Muscle layer of colon (tissue), 2 donors: Measurements from ENCODE around the gene FBXO24.

Source experiments
- H3K27ac ChIP-seq: one replicate; pipeline ENCODE4 v1.7.0; 2013; ENCODE audit warnings: low read depth, mild to moderate bottlenecking, low read length, moderate library complexity
- H3K27me3 ChIP-seq, 2 donors: one replicate each; pipeline ENCODE4 v1.7.0; 2013; ENCODE audit warnings: low read length in 2 of 2, mild to moderate bottlenecking in 2 of 2; ENCODE audit not compliant: insufficient read depth in 2 of 2, control insufficient read depth in 1 of 2
- H3K36me3 ChIP-seq: one replicate; pipeline ENCODE4 v1.7.0; 2013; ENCODE audit warnings: mild to moderate bottlenecking, low read length; ENCODE audit not compliant: insufficient read depth
- H3K4me1 ChIP-seq: one replicate; pipeline ENCODE4 v1.7.0; 2013; ENCODE audit warnings: mild to moderate bottlenecking, low read length; ENCODE audit not compliant: insufficient read depth
- H3K4me3 ChIP-seq, 2 donors: one replicate each; pipeline ENCODE4 v1.7.0; 2013; ENCODE audit warnings: low read length in 2 of 2, low read depth in 1 of 2, mild to moderate bottlenecking in 1 of 2, moderate library complexity in 1 of 2
- H3K9ac ChIP-seq: one replicate; pipeline ENCODE4 v1.7.0; 2013; ENCODE audit warnings: low read length
- H3K9me3 ChIP-seq: one replicate; pipeline ENCODE4 v1.7.0; 2013; ENCODE audit warnings: mild to moderate bottlenecking, low read length
- donor health status: abdominal sarcoma.
- donor health status: Adenocarcinoma of cecum.

Gene FBXO24

DNA sequence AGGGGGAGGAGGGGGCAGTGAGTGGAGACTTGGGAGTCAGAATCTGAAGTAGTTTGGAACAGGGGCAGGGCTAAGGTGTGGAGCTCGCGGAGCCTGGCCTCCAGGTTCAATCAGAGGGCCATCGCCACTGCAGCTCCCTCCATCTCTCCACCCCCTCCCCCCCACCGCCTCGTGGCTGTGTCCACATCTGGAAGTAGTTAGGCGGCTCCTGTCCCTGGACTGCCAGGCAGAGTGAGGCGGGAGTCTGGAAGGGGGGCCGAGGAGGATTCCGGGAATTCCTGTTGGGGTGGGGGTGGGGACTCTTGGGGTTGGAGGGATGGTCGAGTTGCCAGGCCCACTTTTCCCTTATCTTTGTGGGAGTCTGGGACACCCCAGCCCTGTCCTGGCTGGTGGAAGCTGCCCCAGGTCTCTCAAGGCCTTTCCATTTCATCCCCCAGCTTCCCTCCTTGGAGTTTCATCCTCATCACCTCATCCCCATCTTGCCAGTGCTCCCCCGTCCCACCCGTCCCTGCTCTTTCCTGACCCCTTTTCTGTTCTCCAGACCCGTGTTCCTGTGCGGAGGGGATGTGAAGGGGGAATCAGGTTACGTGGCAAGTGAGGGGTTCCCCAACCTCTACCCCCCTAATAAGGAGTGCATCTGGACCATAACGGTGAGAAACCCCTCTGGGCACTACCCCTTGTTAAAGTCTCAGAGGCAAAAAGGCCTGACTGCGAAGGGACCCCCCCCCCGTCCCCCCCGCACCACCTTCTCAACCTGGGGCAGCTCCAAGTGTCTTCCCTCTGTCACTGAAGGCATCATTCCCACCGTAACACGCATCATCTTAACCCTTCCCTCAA lies 17.0 kb downstream of the FBXO24 start:
- Histone ChIP-seq H3K27ac (peak overlapping the region; percentile 80), H3K27me3 (no peaks in the 10 kb centered on the region), H3K9me3 (no peaks in the 10 kb centered on the region)

DNA sequence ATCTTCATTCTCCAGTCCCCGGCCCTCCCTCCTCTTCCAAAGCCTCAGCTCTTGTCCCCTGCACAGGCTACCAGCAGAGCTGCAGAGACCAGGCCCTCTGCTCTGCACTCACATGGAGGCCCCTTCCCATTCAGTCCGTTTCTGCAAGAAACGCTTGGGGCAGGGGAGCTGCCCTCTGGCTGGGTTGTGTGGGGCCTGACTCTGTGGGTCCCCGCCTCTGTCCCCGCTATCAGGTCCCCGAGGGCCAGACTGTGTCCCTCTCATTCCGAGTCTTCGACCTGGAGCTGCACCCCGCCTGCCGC lies 17.5 kb downstream of the FBXO24 start:
- no peak overlapping the region for H3K9ac ChIP-seq
- H3K36me3 ChIP-seq: no peaks in the 10 kb centered on the region
- no peaks in the 10 kb centered on the region for H3K9me3 ChIP-seq
- peaks cover 10% of the 10 kb centered on the region for H3K4me1 ChIP-seq
- peak overlapping the region; percentile 80 for H3K27ac ChIP-seq
- no peaks in the 10 kb centered on the region for H3K27me3 ChIP-seq
- peak overlapping the region; percentile 26 to 55 for H3K4me3 ChIP-seq

More for the DNA sequence above, 17.0 kb downstream of the FBXO24 start:
- peak overlapping the region; percentile 7 to 55 for H3K4me3 ChIP-seq
- H3K4me1 ChIP-seq: peaks cover 10% of the 10 kb centered on the region
- no peaks in the 10 kb centered on the region for H3K36me3 ChIP-seq
- no peak overlapping the region for H3K9ac ChIP-seq

DNA sequence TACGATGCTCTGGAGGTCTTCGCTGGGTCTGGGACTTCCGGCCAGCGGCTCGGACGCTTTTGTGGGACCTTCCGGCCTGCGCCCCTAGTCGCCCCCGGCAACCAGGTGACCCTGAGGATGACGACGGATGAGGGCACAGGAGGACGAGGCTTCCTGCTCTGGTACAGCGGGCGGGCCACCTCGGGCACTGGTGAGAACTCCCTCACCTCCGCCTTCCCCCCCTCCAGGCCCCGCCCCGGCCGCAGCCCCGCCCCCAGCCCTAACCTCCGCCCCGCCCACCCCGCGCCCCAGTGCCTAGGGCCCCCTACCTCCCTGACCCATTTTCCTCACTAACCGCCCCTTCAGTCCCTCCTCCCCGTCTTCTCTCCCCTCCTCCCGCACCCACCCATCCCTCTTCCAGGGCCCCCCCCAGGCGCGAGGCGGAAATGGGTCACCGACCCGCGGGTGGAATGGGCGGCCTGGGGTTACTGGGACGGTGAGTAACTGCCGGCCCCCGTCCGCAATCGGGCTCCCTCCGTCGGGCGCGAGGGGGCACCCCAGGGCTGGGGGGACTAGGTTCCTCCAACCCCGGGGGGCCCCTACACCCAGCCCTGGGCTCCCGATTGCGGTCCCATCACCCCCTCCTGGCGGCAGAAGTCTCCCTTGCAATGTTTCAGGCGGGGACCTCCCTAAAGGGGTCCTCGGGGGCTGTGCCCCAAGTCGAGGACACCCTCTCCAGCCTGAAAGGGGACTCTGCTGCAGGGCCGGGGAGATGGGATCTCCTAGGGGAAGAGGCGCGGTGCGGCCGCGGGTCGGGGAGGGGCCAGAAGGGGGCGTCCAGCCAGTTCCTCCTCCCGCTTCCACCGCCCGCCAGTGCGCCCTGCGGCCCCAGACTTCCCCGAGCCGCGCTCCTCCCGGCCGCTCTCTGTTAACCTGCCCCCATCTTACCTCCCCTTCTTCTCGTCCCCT lies 18.2 kb downstream of the FBXO24 start:
- no peak overlapping the region for H3K9ac ChIP-seq
- peak overlapping the region; percentile 52 to 64 for H3K4me3 ChIP-seq
- H3K4me1 ChIP-seq: peaks cover 10% of the 10 kb centered on the region
- no peaks in the 10 kb centered on the region for H3K36me3 ChIP-seq
- H3K9me3 ChIP-seq: no peaks in the 10 kb centered on the region
- no peaks in the 10 kb centered on the region for H3K27me3 ChIP-seq
- H3K27ac ChIP-seq: peak overlapping the region; percentile 80

DNA sequence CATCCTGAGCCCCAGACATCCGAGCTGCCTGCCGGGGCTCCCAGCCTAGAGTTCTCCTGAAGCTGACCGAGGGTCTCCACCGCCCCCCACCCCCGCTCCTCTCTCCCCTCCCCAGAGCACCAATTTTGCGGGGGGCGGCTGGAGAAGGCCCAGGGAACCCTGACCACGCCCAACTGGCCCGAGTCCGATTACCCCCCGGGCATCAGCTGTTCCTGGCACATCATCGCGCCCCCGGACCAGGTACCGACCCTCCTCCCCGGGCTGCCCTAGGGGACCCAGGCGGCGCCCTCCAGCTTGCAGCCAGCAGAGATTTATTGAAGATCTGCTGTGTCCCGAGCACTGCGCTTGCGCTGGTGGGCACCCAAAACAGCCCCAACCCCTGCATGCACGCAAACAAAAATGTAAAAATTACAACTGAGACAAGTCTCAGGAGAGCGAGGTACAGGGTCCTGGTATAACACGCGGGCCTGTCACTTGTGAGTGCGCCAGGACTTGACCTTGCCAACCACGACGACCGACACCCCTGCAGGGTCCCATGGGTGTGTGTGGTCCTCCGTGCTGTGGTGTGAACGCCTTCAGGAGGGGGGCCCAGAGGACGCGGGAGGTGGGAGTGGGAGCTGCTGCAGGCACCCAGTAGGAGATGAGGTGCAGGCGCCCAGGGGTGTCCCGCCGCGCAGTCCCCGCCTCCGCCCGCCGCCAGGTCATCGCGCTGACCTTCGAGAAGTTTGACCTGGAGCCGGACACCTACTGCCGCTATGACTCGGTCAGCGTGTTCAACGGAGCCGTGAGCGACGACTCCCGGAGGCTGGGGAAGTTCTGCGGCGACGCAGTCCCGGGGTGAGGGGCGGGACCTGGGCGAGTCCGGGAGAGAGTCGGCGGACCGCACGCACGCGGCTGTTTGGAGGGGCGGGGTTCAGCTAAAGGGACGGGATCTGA lies 19.1 kb downstream of the FBXO24 start:
- Histone ChIP-seq H3K9ac (no peak overlapping the region), H3K27me3 (no peaks in the 10 kb centered on the region), H3K27ac (peak overlapping the region; percentile 60), H3K4me1 (peaks cover 10% of the 10 kb centered on the region), H3K4me3 (peak overlapping the region; percentile 52 to 64), H3K9me3 (no peaks in the 10 kb centered on the region), H3K36me3 (no peaks in the 10 kb centered on the region)

DNA sequence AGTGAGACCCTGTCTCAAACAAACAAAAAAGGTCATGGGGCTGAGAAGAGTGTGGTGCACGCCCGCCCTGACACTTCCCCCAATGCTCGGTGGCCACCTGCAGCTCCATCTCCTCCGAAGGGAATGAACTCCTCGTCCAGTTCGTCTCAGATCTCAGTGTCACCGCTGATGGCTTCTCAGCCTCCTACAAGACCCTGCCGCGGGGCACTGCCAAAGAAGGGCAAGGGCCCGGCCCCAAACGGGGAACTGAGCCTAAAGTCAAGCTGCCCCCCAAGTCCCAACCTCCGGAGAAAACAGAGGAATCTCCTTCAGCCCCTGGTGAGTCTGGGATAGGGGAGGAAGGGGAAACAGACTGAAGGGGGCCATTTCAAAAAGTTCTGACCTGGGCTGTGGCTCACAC lies 20.2 kb downstream of the FBXO24 start:
- Histone ChIP-seq H3K4me1 (peaks cover 10% of the 10 kb centered on the region), H3K27me3 (no peaks in the 10 kb centered on the region), H3K4me3 (no peak overlapping the region), H3K36me3 (no peaks in the 10 kb centered on the region), H3K9ac (no peak overlapping the region), H3K9me3 (no peaks in the 10 kb centered on the region), H3K27ac (no peak overlapping the region)

DNA sequence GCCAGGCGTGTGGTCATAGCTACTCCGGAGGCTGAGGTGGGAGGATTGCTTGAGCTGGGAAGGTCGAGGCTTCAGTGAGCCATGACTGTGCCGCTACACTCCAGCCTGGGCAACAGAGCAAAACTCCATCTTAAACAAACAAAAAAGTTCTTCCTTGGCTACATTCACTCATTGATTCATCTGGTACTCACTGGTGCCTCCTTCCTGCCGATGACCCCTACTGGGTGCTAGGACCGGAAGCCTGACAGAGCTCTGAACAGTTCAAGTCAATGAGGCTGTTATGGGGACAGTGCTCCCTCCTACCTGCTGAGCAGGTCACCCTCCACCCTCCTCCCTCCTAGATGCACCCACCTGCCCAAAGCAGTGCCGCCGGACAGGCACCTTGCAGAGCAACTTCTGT lies 21.0 kb downstream of the FBXO24 start:
- Histone ChIP-seq H3K27me3 (no peaks in the 10 kb centered on the region), H3K9me3 (no peaks in the 10 kb centered on the region), H3K4me1 (peaks cover 10% of the 10 kb centered on the region), H3K36me3 (no peaks in the 10 kb centered on the region), H3K27ac (no peak overlapping the region), H3K4me3 (no peak overlapping the region), H3K9ac (no peak overlapping the region)

DNA sequence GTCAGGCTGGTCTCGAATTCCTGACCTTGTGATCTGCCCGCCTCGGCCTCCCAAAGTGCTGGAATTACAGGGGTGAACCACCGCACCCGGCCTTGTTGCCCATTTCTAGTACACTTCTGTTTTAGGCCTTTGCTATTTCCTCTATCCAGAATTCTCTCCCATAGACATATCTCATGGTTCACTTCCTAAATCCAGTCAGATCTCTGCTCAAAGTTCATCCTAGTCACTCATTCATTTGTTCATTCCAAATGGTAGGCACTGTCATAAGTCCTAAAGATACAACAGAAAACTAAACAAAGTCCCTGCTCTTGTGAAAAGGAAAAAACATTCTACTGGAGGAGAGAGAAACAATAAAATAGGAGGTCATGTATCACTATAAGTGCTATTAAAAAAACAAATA lies 23.8 kb downstream of the FBXO24 start:
- no peak overlapping the region for H3K9ac ChIP-seq
- peaks cover 14% of the 10 kb centered on the region for H3K4me1 ChIP-seq
- H3K27ac ChIP-seq: no peak overlapping the region
- H3K36me3 ChIP-seq: no peaks in the 10 kb centered on the region
- no peaks in the 10 kb centered on the region for H3K27me3 ChIP-seq
- no peak overlapping the region for H3K4me3 ChIP-seq
- no peaks in the 10 kb centered on the region for H3K9me3 ChIP-seq

DNA sequence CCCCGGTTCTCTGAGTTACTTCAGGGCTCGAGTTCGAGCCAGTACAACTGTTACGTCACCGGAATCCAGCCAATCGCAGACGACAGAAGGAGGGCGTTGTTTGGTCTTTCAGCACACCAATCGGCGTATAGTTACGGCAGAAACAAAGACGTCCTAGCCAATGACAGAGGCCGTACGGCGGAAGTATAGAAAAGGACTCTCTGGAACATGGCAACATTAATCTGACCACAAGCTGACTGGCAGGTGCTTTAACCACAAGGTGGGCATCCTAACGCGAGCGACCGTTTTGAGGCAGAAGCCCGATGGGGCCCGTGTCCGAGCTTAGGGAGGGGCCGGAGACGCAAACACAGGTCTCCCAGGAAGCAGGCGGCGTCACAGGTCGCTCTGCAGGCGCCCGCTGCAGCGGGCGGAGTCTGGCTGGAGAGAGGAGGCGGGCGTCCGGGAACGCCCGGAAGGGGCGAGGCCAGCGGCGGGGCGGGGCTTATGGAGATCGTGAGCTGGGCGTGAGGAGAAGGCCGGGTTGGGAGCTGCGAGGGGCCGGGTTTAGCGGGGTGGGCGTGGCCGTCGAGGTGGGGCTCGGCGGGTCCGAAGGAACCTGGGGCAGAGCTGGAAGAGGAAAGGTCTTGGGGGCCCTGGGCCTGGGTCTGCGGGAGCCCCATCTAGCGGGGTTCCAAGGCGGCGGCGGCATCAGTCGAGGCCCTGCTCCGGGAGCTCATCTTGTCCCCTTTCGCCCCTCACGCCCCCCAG lies 26.0 kb downstream of the FBXO24 start, which contains the start of gene MOSPD3:
Gene MOSPD3 (plus strand): TSS at position 558 of the 747 bp plus-strand sequence. CDS start 252 bp downstream, outside the sequence.
- H3K27me3 ChIP-seq: no peaks in the 10 kb centered on the region
- peak within 1 kb of the TSS; percentile 74 to 77 for H3K4me3 ChIP-seq
- H3K9ac ChIP-seq: peak within 1 kb of the TSS; percentile 74
- H3K4me1 ChIP-seq: peaks cover 10% of the 10 kb centered on the region
- peak within 1 kb of the TSS; percentile 99 for H3K27ac ChIP-seq
- H3K9me3 ChIP-seq: no peaks in the 10 kb centered on the region
- peaks cover 5% of the 10 kb centered on the region for H3K36me3 ChIP-seq

DNA sequence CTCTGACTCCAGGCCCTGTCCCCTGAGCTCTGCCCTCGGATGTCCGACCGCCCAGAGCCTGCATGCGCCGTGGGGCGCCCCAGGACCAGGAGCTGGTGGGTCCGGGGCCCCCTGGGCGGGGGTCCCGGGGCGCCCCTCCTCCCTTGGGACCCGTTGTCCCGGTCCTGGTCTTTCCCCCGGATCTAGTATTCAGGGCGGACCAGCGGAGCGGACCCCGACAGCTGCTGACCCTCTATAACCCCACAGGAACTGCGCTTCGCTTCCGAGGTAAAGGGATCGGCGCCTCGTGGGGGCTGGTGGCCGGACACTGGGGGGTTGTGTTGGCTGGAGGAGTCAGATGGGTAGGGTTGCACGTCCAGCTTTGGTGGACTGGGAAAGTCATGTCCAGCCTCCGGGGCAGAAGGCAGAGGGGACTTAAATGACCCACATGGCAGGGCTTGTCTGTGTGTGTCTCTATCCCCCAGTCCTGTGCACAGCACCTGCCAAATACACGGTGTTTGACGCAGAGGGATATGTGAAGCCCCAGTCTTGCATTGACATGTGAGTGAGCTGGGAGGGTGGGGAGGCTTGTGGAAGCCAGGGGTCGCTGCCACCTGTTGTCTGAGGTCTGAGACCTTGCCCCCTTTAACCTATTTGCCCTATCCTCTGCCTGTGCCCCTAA lies 26.7 kb downstream of the FBXO24 start:
- H3K9ac ChIP-seq: peak overlapping the region; percentile 74
- H3K4me1 ChIP-seq: peaks cover 10% of the 10 kb centered on the region
- H3K27me3 ChIP-seq: no peaks in the 10 kb centered on the region
- no peaks in the 10 kb centered on the region for H3K9me3 ChIP-seq
- H3K27ac ChIP-seq: peak overlapping the region; percentile 99
- H3K36me3 ChIP-seq: peaks cover 5% of the 10 kb centered on the region
- H3K4me3 ChIP-seq: peak overlapping the region; percentile 73 to 77
